Activated T-cell treated with anti-CD3 and anti-CD28 coated beads, Interleukin-2, amount 50 U/mL, for 4 hours (primary cell): ENCODE results near the gene CENPL. TPM values are rescaled to one million over a fixed set of nuclear protein-coding genes. Genes with fewer than 3 reads are reported as not detected.
"Not testable (repeated sequence)": the region's sequence is repeated elsewhere in the genome, so short reads cannot be mapped to it uniquely, and the experiment has no call there.

Experiments used
- ATAC-seq, 2 donors: fragments of 200-7000 bp; cut with Tn5 transposase; one replicate each; pipeline ENCODE4 v1.10.0; 2021
- DNase-seq: peaks from one replicate; pipeline ENCODE4 v3.0.0-alpha.2; 2020
- H3K27me3 Mint-ChIP-seq: one replicate; pipeline ENCODE4 v1.8.0; 2021; ENCODE audit warnings: low read depth, mixed read lengths
- H3K36me3 Mint-ChIP-seq: one replicate; pipeline ENCODE4 v1.8.0; 2022; ENCODE audit warnings: mixed read lengths; ENCODE audit not compliant: insufficient read depth
- H3K4me1 Mint-ChIP-seq: one replicate; pipeline ENCODE4 v1.8.0; 2021; ENCODE audit warnings: low read depth, mixed read lengths
- H3K4me3 Mint-ChIP-seq: one replicate; pipeline ENCODE4 v1.8.0; 2021; ENCODE audit warnings: mild to moderate bottlenecking, moderate library complexity, mixed read lengths
- H3K9me3 Mint-ChIP-seq: one replicate; pipeline ENCODE4 v1.8.0; 2021; ENCODE audit warnings: mixed read lengths
- total RNA-seq, 3 donors: library from RNA; stranded (reverse); gene quantifications; one replicate each; pipeline ENCODE4 v1.2.1, GENCODE V29; 2021

Gene CENPL
- total RNA-seq, 3 donors from 2014 or later: 13.9 to 15.9 (median 15.1) TPM

DNA sequence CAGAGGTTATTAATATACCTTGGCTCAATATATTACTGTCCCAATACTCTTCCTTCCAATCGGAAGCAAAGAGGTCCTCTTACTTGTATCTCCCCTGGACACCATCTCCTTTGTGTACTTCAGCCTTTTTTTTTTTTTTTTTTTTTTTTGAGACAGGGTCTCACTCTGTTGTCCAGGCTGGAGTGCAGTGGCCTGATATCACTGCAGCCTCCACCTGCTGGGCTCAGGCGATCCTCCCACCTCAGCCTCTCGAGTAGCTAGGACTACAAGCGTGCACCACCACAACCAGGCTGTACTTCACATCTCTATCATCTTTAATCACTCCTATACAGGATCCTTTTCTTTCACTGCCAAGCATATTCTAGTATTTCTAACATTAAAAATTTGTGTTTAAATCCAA lies 3.0 kb downstream of the CENPL start:
- Mint-ChIP-seq H3K36me3 (peaks cover 9% of the 10 kb centered on the region), H3K9me3 (no peaks in the 10 kb centered on the region), H3K27me3 (no peaks in the 10 kb centered on the region), H3K4me3 (no peak overlapping the region), H3K4me1 (peaks cover 34% of the 10 kb centered on the region)
- ATAC-seq (no peak), DNase-seq (no peak)

GRCh38 chr1:173818459-173818858 lies 6.2 kb downstream of the CENPL start:
- H3K4me3 Mint-ChIP-seq: no peak overlapping the region
- no peaks in the 10 kb centered on the region for H3K27me3 Mint-ChIP-seq
- ATAC-seq: no peak
- no peak for DNase-seq
- peaks cover 33% of the 10 kb centered on the region for H3K4me1 Mint-ChIP-seq
- peaks cover 17% of the 10 kb centered on the region for H3K36me3 Mint-ChIP-seq
- no peaks in the 10 kb centered on the region for H3K9me3 Mint-ChIP-seq

GRCh38 chr1:173813654-173814053 lies 11.0 kb downstream of the CENPL start:
- H3K4me3 Mint-ChIP-seq, ATAC-seq, DNase-seq, H3K27me3 Mint-ChIP-seq, H3K9me3 Mint-ChIP-seq: not testable (repeated sequence)
- Mint-ChIP-seq H3K4me1 (peaks cover 21% of the 10 kb centered on the region), H3K36me3 (peaks cover 33% of the 10 kb centered on the region)

- H3K27me3 Mint-ChIP-seq: no peaks in the 10 kb centered on the region
- H3K36me3 Mint-ChIP-seq: peaks cover 26% of the 10 kb centered on the region
- no peak overlapping the region for H3K4me3 Mint-ChIP-seq
- no peak for DNase-seq
- no peaks in the 10 kb centered on the region for H3K9me3 Mint-ChIP-seq
- no peak for ATAC-seq
- no peaks in the 10 kb centered on the region for H3K4me1 Mint-ChIP-seq
Measured at GRCh38 chr1:173802961-173803360, 21.7 kb downstream of the CENPL start.

- H3K27me3 Mint-ChIP-seq, H3K4me3 Mint-ChIP-seq, H3K9me3 Mint-ChIP-seq, ATAC-seq, DNase-seq, H3K4me1 Mint-ChIP-seq: not testable (repeated sequence)
- H3K36me3 Mint-ChIP-seq: peaks cover 18% of the 10 kb centered on the region
Measured at GRCh38 chr1:173799995-173800394, 24.7 kb downstream of the CENPL start.

DNA sequence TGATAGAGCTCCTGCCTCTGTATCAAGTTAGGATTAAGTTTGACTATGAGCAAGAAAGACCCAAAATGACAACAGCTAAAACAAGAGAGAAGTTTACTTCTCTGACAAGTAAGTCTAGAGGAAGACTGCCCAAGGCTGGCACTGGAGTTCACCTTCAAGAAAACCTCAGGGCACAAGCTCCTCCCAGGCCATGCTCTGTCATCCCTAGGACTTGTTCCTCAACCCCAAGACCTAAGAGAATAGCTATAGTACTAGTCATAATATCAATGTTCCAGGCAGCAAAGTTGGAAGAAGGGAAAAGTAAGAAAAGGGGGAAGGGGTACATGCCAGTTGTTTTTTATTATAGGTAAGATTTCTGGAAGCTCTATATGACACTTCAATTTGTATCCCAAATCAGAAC lies 26.6 kb downstream of the CENPL start:
- Mint-ChIP-seq H3K27me3 (no peaks in the 10 kb centered on the region), H3K4me3 (no peak overlapping the region), H3K9me3 (no peaks in the 10 kb centered on the region), H3K36me3 (peaks cover 13% of the 10 kb centered on the region), H3K4me1 (no peaks in the 10 kb centered on the region)
- ATAC-seq: no peak
- DNase-seq: no peak

DNA sequence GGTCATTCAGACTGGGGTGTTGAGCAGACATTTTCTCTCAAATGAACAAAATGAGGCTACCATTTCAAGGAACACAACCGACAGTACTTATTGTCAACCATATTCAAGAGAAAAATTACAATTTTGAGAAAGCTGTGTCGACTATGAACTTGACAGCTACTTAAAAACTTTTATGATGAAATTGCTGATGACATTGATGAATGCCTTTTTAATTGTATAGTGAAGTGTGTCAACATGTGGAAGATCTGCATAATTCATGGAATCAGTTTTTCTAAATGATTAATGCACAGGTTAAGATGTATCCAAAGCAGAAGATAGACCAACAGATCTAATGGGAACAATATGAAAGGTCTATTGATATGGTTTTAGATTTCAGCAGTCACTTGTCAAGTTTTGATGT lies 34.8 kb downstream of the CENPL start:
- no peak for ATAC-seq
- no peaks in the 10 kb centered on the region for H3K9me3 Mint-ChIP-seq
- H3K27me3 Mint-ChIP-seq: no peaks in the 10 kb centered on the region
- H3K4me3 Mint-ChIP-seq: no peak overlapping the region
- H3K4me1 Mint-ChIP-seq: no peaks in the 10 kb centered on the region
- peaks cover 7% of the 10 kb centered on the region for H3K36me3 Mint-ChIP-seq
- no peak for DNase-seq

- Mint-ChIP-seq H3K9me3 (no peaks in the 10 kb centered on the region), H3K27me3 (no peaks in the 10 kb centered on the region), H3K36me3 (peaks cover 23% of the 10 kb centered on the region), H3K4me3 (no peak overlapping the region), H3K4me1 (no peaks in the 10 kb centered on the region)
- ATAC-seq: no peak
- no peak for DNase-seq
Measured at GRCh38 chr1:173784997-173785396, 39.7 kb downstream of the CENPL start.

- Mint-ChIP-seq H3K27me3 (no peaks in the 10 kb centered on the region), H3K4me1 (no peaks in the 10 kb centered on the region), H3K9me3 (no peaks in the 10 kb centered on the region), H3K36me3 (peaks cover 54% of the 10 kb centered on the region), H3K4me3 (no peak overlapping the region)
- no peak for ATAC-seq
- DNase-seq: no peak
Measured at GRCh38 chr1:173779936-173780335, 44.7 kb downstream of the CENPL start.

GRCh38 chr1:173775578-173776226 lies 49.0 kb downstream of the CENPL start:
- no peaks in the 10 kb centered on the region for H3K9me3 Mint-ChIP-seq
- no peak overlapping the region for H3K4me3 Mint-ChIP-seq
- no peaks in the 10 kb centered on the region for H3K4me1 Mint-ChIP-seq
- DNase-seq (no peak), ATAC-seq (no peak)
- H3K27me3 Mint-ChIP-seq: no peaks in the 10 kb centered on the region
- peaks cover 48% of the 10 kb centered on the region for H3K36me3 Mint-ChIP-seq

DNA sequence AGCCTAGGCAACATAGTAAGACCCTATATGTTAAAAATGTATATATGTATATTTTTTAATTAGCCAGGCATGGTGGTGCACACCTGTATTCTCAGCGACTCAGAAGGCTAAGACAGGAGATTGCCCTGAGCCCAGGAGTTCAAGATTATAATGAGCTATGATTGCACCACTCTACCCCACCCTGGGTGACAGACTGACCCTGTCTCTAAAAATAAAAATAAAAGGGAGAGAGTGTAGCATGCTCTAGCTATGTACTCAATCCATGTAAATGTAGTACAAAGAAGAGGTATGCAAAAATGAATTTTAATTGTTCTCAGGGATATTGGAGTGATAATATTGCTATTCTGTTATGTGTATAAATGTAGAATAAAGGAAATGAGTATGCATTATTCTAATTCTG lies 53.1 kb downstream of the CENPL start:
- no peak for ATAC-seq
- no peaks in the 10 kb centered on the region for H3K9me3 Mint-ChIP-seq
- H3K27me3 Mint-ChIP-seq: no peaks in the 10 kb centered on the region
- H3K36me3 Mint-ChIP-seq: peaks cover 39% of the 10 kb centered on the region
- H3K4me1 Mint-ChIP-seq: peaks cover 19% of the 10 kb centered on the region
- no peak overlapping the region for H3K4me3 Mint-ChIP-seq
- no peak for DNase-seq

DNA sequence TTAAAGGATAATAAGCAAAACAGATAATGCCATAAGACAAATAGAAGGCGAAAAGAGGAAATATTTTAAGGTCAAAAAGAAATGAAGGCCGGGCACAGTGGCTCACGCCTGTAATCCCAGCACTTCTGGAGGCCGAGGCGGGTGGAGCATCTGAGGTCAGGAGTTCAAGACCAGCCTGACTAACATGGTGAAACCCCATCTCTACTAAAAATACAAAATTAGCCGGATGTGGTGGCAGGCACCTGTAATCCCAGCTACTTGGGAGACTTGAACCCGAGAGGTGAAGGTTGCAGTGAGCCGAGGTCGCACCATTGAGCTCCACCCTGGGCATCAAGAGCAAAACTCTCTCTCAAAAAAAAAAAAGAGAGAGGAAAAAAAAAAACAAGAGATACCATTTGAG lies 54.4 kb downstream of the CENPL start:
- not testable (repeated sequence) for ATAC-seq, H3K27me3 Mint-ChIP-seq, H3K4me3 Mint-ChIP-seq, DNase-seq, H3K9me3 Mint-ChIP-seq
- Mint-ChIP-seq H3K4me1 (peaks cover 19% of the 10 kb centered on the region), H3K36me3 (peaks cover 34% of the 10 kb centered on the region)

DNA sequence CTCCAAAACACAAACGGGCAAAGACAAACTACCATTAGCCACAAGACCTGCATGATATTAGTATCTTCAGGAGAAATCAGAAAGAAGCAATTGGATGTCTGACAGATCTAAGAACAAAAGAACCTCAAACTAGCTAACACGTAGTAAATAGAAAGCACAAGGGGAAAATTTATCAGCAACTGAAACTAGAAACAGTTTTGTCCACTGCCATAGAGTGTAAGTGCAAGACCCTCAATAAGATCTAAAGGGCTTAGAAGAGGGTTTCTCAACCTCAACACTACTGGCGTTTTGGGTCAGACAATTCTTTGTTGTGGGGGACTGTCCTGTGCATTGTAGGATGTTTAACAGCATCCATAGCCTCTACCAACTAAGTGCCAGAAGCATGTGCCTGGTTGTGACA lies 55.9 kb downstream of the CENPL start:
- Mint-ChIP-seq H3K4me1 (peaks cover 19% of the 10 kb centered on the region), H3K36me3 (peaks cover 36% of the 10 kb centered on the region), H3K27me3 (no peaks in the 10 kb centered on the region), H3K9me3 (peaks cover 7% of the 10 kb centered on the region), H3K4me3 (no peak overlapping the region)
- ATAC-seq: no peak
- no peak for DNase-seq

DNA sequence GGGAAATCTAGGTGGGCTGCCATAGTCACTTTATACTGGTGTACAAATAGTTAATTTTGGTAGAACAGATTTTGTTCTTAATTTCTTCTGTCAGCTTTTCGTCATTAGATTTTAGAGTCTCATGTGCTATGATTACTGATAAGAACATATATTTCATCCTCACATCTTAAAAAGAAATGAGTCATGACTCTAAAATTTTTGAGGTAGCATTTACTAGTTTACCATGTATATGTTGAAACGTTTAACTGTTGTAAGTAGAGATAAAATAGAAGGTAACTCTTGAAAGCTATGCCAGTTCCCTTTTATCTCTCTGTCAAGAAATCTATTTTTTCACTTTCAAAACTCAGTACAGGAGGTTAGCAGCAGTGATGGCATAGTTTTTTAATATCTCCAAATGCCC lies 56.5 kb downstream of the CENPL start:
- peaks cover 41% of the 10 kb centered on the region for H3K36me3 Mint-ChIP-seq
- H3K9me3 Mint-ChIP-seq: peaks cover 12% of the 10 kb centered on the region
- peaks cover 19% of the 10 kb centered on the region for H3K4me1 Mint-ChIP-seq
- no peak overlapping the region for H3K4me3 Mint-ChIP-seq
- H3K27me3 Mint-ChIP-seq: no peaks in the 10 kb centered on the region
- DNase-seq: no peak
- ATAC-seq: no peak

GRCh38 chr1:173764331-173764730 lies 60.4 kb downstream of the CENPL start:
- H3K4me3 Mint-ChIP-seq, ATAC-seq, DNase-seq, H3K27me3 Mint-ChIP-seq: not testable (repeated sequence)
- Mint-ChIP-seq H3K9me3 (peaks cover 24% of the 10 kb centered on the region), H3K4me1 (peaks cover 13% of the 10 kb centered on the region), H3K36me3 (peaks cover 64% of the 10 kb centered on the region)
